ENCODE measurements around the gene SLC5A1.

SLC5A1 gene

DNA sequence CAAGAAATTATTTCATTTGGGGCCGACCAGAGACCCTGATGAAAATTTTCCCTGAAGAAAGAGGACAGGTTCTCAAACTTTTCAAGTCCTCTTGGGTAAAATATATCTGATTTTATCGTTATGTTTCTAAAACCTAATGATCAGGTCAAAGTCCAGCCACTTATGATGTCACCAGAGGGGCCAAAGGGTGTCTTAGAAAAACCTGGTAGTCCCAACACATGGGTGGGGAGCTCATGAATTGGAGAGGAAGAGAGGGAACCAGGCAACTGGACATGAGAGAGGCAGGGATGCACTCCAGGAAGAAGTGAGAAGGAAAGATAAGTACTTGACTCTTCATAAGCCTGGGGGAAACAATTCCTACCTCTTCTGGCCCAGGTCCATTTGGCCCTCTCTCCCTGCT is 9.2 kb downstream of the SLC5A1 start:
- DNase-seq = no peak

DNA sequence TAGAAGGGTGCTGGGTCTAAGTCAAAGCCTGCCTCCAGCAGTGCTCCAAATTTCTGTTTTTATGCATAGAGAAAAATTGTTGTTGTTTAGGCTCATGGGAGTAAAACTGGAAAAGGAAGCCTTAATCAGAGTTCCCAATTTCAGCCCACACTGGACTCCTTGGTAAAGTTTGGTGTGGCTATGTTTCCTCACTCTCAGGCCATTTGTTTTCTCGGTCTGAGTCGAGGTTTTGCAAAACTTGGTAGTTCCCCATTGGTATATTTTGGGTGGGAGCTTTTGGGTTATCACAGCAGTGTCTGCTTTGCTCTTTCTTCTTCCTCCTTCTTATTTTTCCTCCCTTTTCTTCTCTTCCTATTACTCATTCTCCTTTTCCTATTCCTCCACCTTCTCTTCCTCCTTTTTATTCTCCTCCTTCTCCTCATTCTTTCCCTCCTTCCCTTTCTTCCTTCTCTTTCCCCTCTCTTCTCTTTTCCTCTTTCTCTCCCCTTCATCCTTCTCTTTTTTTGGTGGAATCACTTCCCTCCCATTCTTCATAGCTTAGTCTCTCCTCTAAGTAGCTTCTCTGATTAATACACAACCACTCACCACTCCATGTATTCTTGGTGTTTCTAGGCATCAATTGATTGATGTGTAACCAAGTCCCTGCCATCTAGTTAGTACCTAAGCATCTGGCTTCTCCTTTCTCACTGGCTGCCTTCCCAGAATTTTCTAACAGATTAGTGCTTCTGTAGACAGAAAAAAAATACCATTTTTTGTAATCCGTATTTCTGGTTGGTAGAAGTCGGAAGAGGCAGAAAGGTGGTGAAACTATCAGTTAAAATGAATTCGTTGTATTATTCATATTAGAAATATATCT is 10.1 kb downstream of the SLC5A1 start:
- DNase-seq = no peak

DNA sequence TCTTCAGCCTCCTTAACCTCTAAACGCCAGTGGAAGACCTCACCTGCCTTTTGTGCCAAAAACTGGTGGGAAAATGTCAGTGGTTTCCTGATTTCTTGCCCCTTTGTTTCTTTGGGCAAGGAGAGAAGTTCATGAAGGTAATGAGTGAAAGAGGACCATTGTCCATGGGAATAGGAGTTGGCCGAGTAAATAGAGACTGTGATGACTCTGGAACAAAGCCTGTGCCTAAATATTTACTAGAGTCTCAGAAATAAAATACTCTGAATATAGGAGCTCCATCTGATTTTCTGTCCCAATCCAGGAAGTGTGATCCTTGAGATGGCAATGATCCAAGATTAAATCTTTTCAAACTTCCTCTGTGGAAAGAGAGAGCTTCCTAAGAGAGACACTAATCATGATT is 12.0 kb downstream of the SLC5A1 start:
- no peak for DNase-seq

DNA sequence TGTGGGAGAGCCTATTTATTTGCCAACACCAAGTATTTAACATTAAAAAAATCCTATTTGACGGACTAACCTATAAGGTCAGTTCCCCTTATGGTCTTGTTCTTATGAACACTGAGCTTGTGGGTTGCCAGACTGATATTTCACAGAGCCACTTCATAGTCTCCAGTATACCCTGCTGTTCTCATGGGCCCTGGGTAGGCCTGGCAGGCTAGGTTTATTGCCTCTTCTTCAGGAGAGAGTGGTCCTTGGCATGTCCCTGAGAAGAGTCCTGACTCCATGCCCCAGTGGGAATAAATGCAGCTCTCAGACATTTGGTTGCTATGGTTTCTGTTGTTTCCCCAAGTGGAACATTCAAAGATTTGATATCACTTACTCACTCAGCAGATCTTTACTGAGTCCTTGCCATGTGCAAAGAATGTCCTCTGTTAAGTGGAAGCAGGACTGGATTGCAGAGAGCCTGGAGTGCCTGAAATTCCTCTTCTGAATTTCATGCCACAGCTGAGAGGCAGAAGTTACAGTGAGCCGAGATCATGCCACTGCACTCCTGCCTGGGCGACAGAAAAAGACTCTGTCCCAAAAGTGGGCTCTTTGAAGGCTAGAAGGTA is 15.7 kb downstream of the SLC5A1 start:
- no peak for DNase-seq

DNA sequence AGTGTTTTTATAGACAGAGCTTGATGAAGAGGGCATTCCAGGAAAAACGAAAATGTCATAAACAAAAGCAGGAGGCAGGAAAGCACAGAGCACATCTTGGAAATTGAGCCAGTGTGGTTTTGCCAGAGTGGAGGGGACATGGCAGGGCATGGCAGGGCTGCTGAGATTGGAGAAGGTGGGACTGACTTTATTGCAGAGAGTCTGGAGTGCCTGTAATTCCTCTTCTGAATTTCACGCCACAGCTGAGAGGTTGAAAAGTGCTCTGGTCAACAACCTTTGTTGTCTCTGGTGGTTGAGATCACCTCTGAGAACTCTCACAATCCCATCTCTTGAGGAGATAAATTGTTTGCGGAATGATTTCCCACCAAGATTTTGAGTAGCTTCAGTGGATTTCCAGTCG is 16.4 kb downstream of the SLC5A1 start:
- no peak for DNase-seq

DNA sequence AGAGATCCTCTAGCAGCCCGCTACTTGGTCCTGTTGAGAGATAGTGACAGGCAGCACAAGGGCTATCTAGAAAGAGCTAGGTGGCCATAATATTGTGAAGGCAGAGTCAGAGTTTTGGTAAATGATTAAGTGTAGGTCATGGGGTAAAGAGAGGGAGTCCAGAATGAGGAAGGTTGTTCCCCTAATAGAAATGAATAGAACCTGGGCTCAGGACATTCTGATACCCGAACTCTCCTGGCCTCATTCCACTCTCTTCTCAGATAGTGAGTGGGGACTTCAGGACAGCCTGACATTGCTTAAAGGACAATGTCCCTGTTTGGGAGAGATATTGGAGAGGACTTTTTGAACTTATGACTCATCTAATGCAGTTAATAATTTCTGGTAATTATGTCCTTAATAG is 20.6 kb downstream of the SLC5A1 start:
- DNase-seq = no peak

DNA sequence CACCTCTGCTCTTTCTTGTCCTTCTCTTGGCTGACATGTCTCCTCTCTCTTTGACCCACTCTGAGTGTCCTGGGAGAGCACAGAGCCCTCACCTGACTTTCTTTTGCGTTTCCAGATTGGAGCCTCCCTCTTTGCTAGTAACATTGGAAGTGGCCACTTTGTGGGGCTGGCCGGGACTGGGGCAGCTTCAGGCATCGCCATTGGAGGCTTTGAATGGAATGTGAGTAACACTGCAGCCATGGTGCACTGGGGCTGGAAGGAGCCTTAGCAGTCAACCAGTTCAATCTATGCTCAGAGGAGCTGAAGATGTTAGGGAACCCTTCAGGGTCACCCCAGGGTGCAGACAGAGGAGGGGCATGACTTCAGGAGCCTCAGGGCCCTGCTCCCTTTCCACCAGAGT is 23.8 kb downstream of the SLC5A1 start:
- DNase-seq = no peak

DNA sequence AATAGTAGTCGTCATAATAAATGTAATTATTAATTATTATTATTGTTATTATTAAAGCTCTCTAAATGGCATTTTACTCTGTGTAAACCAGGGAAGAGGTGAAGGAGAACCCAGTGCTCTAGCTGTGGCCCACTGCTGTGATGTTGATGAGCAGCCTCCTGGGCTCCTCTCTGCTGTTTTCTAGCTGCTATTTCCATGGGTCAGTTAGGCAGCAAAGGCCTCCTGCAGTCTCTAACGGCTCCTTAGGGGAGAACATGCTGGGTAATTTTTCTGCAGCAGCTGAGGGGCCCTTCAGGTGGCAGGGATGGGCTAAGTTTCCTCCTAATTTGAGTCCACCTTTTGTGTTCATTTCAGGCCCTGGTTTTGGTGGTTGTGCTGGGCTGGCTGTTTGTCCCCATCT is 24.6 kb downstream of the SLC5A1 start:
- no peak for DNase-seq

DNA sequence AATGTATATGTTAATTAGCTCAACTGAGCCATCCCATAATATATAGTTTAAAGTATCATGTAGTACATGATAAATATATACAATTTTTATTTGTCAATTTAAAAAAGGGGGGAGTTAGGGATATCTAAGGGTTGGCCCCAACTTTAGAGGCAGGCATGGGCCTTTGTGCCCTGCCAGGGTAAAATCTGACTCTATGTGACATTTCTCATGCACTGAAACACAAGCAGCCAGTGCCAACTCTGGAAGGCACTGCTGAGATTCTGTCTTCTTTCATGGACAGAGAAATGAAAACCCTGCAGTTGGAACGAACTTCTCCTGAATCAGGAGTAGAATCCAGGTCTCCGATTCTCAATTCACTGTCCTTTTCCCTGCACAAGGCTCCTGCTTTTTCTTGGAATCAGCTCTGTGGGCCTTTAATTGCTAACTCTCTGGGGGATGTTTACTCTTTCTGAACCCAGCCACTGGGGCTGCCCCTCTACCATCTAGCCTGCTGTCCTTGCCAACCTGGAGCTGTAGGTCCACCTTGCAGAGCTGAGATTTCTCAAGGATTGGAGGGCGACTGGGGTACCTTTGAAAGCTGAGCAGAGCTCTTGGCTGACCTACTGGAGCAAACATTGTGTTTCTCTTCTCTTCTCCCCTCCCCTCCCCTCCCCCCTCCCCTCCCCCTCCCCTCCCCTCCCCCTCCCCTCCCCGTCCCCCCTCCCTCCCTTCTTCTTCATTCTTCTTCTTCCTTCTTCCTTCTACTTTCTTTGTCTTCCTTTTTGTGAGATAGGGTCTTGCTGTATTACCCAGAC is 26.7 kb downstream of the SLC5A1 start:
- no peak for DNase-seq

DNA sequence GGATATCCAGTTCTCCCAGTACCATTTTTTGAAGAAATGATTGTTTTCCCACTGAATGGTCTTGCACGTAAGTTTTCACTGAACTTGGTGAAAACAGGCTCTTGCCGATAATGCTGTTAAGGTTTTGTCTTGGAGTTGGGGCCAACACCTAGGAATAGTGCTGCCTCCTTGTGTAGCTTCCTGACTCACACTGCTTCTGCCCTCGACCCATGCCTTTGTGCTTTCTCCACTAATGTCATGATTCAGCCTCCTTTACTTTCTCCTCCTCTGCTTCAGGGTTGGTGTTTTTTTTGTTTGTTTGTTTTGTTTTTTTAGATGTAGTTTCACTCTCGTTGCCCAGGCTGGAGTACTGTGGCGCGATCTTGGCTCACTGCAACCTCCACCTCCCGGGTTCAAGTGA is 30.2 kb downstream of the SLC5A1 start:
- DNase-seq = no peak

DNA sequence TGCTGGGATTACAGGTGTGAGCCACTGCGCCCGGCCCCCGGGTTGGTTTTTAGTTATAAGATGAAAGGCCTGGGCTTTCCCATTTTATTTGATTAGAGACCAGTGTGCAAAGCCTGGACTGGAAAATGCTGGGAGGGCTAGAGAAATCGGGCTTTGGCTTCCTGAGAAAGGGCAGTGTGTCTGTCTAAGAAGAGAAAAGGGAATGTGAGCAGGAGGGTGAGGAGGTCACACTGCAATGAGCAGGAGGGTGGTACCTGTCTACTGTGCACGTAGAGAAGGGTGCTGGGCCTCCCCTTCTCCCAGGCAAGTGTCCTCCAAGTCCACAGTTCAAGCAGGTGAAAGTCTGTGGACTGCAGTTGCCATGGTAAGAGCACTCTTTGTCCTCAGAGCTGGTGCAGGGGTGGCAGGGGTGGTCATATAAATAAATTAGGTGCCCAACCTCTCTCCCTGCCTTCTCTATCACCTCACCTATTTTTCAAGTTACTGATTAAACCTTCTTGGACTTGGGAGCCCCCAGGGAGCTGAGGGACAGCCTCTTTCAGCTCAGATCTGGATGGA is 30.8 kb downstream of the SLC5A1 start:
- no peak for DNase-seq

DNA sequence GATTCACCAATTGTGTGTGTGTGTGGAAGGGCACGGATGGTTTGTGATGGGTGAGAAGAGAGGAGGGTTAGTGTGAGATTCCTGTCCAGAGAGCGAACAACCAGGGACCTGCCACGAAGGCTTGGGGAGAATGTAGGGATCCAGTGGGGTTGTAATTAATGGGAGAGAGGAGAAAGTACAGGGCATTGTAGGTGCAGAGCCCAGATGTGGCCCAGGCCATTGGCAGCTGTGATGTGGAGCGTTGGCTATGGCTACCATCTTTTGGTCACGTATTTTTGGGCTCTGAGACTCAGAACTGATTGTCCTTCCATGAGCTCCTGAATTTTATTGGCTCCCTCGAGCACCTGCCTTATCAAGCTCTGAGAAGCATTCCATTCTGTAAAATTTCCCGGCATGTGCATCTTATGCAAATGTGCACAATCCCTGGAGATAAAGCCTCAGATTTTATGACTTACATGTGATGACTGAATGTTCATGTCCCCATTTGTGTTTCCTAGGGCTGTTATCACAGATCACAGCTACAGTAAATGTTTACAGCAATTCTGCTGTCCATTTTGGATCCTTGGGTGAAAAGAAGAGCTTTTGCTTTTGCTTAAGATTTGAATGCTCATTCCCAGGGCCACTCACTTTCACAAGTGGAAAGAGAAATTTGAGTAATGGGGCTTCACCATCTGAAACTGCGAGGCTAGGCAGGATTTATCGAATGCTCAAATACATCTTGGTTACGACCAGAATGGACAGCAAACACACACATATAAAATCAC is 33.1 kb downstream of the SLC5A1 start:
- no peak for DNase-seq

DNA sequence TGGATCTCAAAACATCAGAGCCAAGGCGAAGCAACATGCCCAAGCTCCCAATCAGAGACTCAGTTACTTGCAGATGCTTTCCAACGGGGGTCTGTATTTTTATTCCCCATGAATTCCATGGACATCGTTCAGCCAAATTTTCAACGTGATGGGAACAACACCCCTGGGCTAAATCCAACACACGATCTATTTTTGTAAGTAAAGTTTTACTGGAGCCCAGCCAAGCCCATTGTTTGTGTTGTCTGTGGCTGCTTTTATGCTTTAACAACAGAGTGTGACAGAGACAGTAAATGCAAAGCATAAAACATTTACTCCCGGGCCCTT is 33.7 kb downstream of the SLC5A1 start:
- DNase-seq = no peak

DNA sequence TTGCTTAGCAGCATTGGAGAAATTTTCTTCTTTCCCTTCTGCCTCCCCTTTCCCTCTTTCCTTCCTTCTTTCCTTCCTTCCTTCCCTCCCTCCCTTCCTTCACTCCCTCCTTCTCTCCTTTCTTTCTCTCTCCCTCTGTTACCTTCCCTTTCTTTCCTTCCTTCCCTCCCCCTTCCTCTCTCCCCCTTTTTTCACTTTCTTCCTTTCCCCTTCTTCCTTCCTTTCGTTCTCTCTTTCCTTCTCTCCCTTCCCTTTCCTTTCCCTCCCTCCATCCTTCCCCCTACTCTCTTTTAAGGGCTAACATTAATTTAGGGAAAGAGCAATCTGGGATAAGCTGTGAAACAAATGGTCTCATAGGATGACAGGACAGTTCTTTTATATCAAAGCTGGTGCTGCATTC is 34.1 kb downstream of the SLC5A1 start:
- DNase-seq = no peak

DNA sequence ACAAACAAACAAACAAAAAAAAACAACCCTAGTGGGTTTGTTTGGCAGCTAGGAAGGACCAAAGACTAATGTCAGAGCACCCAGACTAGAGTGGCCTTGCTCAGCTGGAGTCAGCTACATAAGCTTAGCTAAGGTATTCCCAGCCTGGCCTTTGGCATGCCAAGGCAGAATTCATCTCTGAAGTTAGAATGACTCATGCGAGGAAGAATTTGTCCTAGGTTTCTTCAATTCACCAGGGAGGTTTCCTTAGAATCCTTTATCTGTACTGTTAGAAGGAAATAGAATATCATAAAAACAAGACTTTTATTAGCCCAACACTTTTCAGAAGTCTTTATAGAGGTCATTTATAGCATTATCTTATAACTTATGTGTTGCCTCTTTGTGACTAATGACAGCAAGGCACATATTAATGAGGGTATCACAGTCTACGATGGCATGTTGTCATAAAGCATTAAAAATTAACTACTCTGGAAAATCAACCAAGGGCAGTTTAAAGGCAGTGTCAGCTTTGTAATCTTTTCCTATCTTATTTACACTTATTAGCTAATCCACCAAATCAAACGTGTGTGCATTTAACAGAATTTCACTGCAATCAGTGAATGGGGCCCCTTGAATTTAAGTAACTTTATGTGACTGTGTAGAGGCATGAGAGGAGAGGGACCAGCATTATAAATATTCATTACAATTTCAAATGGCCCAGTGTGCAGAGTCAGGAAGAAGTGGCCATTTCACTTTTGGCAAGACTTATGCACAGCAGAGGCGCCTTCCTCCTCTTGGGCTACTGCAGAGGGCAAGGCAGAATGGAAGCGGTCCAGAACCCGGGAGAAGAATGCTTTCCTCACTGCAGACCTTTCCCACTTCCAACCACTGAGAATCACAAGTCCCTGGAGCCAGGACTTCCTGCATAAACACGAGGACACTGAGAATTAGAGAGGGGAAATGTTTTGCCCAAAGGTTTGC is 36.3 kb downstream of the SLC5A1 start:
- no peak for DNase-seq

DNA sequence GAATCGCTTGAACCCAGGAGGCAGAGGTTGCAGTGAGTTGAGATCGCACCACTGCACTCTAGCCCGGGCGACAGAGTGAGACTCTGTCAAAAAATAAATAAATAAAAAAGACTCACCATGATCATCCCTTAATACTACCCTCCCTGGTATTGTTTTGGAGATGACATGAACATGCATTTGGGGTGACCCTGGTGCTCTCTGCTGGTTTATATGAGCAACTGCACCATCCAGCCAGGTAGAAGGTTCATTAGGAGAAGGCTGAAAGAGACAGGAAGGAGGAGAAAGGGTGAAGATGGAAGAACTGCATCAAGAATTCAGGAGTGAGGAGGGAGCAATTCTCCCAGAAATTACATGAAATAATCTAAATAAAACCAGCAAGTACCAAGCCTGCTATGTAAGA is 37.8 kb downstream of the SLC5A1 start:
- DNase-seq = peak; percentile 63

DNA sequence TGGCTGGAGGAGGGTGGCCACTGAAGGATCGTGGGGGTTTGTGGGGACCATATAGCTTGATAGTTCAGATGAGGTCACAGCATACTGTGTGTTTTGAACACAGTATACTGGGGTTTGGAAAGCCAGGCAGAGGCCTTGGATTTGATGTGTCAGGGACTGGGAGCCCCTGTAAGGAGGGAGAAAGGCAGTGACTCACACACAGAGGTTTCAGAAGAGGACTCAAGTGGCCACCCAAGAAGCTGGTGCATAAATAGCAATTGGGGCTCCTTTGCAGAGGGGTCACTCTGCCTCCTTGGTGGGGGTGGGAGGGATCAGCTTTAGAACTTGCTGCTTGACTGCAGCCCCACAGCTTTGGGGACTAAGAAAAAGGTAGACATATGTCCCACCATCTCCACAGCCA is 39.3 kb downstream of the SLC5A1 start:
- no peak for DNase-seq

DNA sequence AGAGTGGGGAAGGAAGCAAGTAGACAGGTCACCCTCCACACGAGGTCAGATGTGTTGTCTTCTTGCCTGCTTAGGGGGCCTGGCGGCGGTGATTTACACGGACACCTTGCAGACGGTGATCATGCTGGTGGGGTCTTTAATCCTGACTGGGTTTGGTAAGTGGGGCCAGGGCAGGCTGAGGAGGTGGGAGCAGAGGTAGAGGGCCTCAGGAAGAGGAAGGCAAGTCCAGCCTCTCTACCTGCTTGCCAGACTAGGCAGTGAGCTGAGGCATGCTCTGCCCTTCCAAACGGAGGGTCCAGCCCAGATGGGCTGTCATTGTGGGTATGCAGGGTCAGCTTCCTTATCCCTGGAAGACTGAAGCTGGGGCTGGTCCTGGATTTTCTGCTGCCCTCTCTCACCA is 39.9 kb downstream of the SLC5A1 start:
- no peak for DNase-seq

DNA sequence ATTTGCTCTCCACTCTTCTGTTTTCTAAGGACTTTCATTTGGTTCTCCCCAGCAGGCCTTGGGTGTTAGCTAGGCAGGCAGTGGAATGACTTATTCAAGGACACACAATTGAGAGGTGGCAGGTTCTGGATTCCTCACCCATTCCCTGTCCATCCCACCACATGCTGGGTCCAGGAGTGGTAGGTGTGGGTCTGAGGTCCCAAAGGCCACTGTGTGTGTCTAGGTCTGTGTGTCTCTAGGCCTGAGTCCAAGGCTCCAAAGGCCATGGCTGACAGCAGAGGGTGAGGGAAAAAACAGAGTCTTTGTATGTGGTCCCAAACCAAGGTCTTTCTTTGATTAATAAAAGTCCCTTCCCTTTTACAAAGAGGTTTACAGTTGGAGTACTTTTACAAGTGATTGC is 40.8 kb downstream of the SLC5A1 start:
- DNase-seq = no peak

DNA sequence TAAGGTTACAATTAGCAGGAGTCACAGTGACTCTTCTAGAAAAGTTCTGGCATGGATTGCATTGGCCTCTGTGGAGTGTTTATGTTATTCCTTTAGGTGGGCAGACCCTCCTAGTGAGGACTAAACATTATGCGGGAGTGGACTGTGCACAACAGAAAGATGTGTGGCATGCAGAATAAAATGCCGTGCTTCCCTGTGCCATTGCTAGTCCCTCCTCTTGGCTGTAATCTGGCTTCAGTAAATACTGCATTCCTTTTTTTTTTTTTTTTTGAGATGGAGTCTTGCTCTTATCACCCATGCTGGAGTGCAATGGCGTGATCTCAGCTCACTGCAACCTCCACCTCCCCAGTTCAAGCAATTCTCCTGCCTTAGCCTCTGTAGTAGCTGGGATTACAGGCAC is 45.0 kb downstream of the SLC5A1 start:
- no peak for DNase-seq

DNA sequence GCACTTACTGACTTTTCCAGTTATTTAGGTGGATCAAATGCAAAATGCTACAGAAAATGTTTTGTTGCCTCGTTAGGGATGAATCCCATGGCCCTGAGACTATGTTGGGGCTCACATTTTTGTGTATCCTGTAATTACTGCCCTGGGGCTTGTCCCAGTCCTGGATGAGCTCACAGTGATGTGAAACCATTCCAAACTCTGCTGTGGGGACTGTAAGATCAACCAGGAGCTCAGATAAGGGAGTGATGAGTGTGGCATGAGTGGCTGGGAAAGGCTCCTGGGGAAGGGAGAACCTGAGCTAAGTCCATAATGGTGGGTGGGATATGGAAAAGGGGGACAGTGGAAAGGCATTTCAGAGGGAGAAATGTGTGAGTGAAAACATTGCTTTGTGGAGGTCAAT is 54.0 kb downstream of the SLC5A1 start:
- DNase-seq = no peak

Data from OCI-M1 (cell line).